Astrocyte (in vitro differentiated cells and primary cell): ENCODE results near the gene LOXHD1. TPM values are rescaled to one million over a fixed set of nuclear protein-coding genes. Genes with fewer than 3 reads are reported as not detected.
A peak's percentile ranks its signal among the peaks of the same experiment; 100 is the strongest.

ENCODE experiments used
- DNase-seq: peaks from one replicate; pipeline ENCODE4 v3.0.0-alpha.2; 2010; ENCODE audit warnings: low read depth
- FAIRE-seq: peaks from 2 replicates; lab custom pipeline; 2011; peaks lifted over from hg19 to GRCh38; lab: Jason Lieb, UNC
- H2AFZ ChIP-seq: 2 replicates; pipeline ENCODE4 v1.6.0; 2012; ENCODE audit warnings: low read depth, low read length, inconsistent platforms
- H3K27ac ChIP-seq: 2 replicates; pipeline ENCODE4 v1.5.1; 2011; ENCODE audit warnings: low read depth, low read length, inconsistent platforms
- H3K27me3 ChIP-seq: 2 replicates; pipeline ENCODE4 v1.6.0; 2011; ENCODE audit warnings: low read length, inconsistent platforms; ENCODE audit not compliant: insufficient read depth
- H3K36me3 ChIP-seq: 2 replicates; pipeline ENCODE4 v1.5.1; 2011; ENCODE audit warnings: low read length, inconsistent platforms; ENCODE audit not compliant: insufficient read depth
- H3K4me1 ChIP-seq: 2 replicates; pipeline ENCODE4 v1.5.1; 2011; ENCODE audit warnings: low read length, inconsistent platforms; ENCODE audit not compliant: insufficient read depth
- H3K4me2 ChIP-seq: 2 replicates; pipeline ENCODE4 v1.6.0; 2012; ENCODE audit warnings: low read length, inconsistent platforms
- H3K4me3 ChIP-seq: 2 replicates; pipeline ENCODE4 v1.5.1; 2011; ENCODE audit warnings: low read depth, mild to moderate bottlenecking, low read length, inconsistent platforms; ENCODE audit not compliant: insufficient read depth
- H3K79me2 ChIP-seq: 2 replicates; pipeline ENCODE4 v1.6.0; 2012; ENCODE audit warnings: mild to moderate bottlenecking, low read length, inconsistent platforms; ENCODE audit not compliant: insufficient read depth
- H3K9ac ChIP-seq: 2 replicates; pipeline ENCODE4 v1.6.0; 2012; ENCODE audit warnings: mild to moderate bottlenecking, low read length, inconsistent platforms
- H3K9me3 ChIP-seq: 2 replicates; pipeline ENCODE4 v1.5.1; 2012; ENCODE audit warnings: low read depth, mild to moderate bottlenecking, low read length, inconsistent platforms; ENCODE audit not compliant: insufficient read depth
- H4K20me1 ChIP-seq: 2 replicates; pipeline ENCODE4 v1.6.0; 2012; ENCODE audit warnings: low read length, inconsistent platforms; ENCODE audit not compliant: insufficient read depth
- H3K27ac Mint-ChIP-seq: one replicate; pipeline ENCODE4 v1.8.0; 2021; ENCODE audit warnings: mild to moderate bottlenecking, mixed read lengths; ENCODE audit not compliant: unreplicated experiment
- H3K27me3 Mint-ChIP-seq: one replicate; pipeline ENCODE4 v1.8.0; 2021; ENCODE audit warnings: low read depth, mixed read lengths; ENCODE audit not compliant: unreplicated experiment
- H3K36me3 Mint-ChIP-seq: one replicate; pipeline ENCODE4 v1.8.0; 2021; ENCODE audit warnings: low read depth, mixed read lengths; ENCODE audit not compliant: unreplicated experiment
- H3K4me1 Mint-ChIP-seq: one replicate; pipeline ENCODE4 v1.8.0; 2021; ENCODE audit warnings: low read depth, mixed read lengths; ENCODE audit not compliant: unreplicated experiment
- H3K4me3 Mint-ChIP-seq: one replicate; pipeline ENCODE4 v1.8.0; 2021; ENCODE audit warnings: mild to moderate bottlenecking, moderate library complexity, mixed read lengths; ENCODE audit not compliant: unreplicated experiment
- H3K9me3 Mint-ChIP-seq: one replicate; pipeline ENCODE4 v1.8.0; 2021; ENCODE audit warnings: mild to moderate bottlenecking, mixed read lengths; ENCODE audit not compliant: unreplicated experiment
- EZH2 ChIP-seq: IDR thresholded peaks from 2 replicates; pipeline ENCODE4 v1.6.1; 2012; ENCODE audit warnings: mild to moderate bottlenecking, low read length, inconsistent platforms; ENCODE audit not compliant: insufficient read depth
- total RNA-seq: library from RNA; stranded (reverse); gene quantifications from 2 replicates; pipeline ENCODE4 v1.2.1, GENCODE V29; 2021
- TF ChIP-seq, protein P1 (sequence below): IDR thresholded peaks from 2 replicates; pipeline ENCODE4 v1.5.1; 2011; ENCODE audit warnings: low read depth, mild to moderate bottlenecking, inconsistent platforms, low read length, moderate library complexity; ENCODE audit not compliant: insufficient read depth

The LOXHD1 gene
- total RNA-seq, 1 donor from 2014 or later: not detected

DNA sequence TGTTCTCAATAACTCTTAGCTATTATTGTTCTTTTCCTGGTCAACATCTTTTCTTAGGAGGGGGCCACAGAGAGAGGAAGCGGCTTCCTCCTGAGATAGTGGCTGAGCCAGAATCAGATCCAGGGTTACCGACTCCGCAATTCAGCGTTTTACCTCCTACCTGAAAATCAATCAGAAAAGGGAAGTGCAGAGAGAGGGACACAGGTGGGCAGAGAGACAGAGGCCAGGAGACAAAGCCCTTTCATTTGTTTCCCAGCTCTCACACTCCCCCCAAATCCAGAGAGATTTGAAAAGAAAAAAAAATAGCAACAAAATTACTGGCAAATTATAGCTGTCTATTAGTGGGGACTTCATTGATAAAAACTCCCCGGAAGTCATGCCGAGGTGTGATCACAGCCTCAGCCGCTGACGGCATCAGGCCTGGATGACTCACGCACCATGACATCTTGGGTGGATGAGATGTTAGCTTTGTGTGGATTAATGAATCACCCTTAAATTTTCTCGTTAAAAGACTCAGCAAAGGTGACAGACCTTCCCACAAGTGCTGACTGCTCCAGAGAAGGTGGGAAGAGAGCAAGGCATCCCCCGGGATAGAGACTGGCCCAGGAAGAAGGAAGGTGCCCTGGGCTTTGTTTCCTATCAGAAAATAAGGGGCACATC lies 120.7 kb downstream of the LOXHD1 start:
- Histone ChIP-seq H3K4me2 (no peak overlapping the region), H4K20me1 (no peaks in the 10 kb centered on the region), H3K4me3 (no peak overlapping the region), H3K36me3 (no peaks in the 10 kb centered on the region), H3K9me3 (no peaks in the 10 kb centered on the region), H3K27ac (no peak overlapping the region), H3K4me1 (no peaks in the 10 kb centered on the region), H3K79me2 (no peaks in the 10 kb centered on the region), H3K9ac (no peak overlapping the region), H2AFZ (no peak overlapping the region), H3K27me3 (no peaks in the 10 kb centered on the region)
- FAIRE-seq (no peak), DNase-seq (peak; percentile 38)
- H3K36me3 Mint-ChIP-seq: no peaks in the 10 kb centered on the region
- TF ChIP-seq, protein P1, sequence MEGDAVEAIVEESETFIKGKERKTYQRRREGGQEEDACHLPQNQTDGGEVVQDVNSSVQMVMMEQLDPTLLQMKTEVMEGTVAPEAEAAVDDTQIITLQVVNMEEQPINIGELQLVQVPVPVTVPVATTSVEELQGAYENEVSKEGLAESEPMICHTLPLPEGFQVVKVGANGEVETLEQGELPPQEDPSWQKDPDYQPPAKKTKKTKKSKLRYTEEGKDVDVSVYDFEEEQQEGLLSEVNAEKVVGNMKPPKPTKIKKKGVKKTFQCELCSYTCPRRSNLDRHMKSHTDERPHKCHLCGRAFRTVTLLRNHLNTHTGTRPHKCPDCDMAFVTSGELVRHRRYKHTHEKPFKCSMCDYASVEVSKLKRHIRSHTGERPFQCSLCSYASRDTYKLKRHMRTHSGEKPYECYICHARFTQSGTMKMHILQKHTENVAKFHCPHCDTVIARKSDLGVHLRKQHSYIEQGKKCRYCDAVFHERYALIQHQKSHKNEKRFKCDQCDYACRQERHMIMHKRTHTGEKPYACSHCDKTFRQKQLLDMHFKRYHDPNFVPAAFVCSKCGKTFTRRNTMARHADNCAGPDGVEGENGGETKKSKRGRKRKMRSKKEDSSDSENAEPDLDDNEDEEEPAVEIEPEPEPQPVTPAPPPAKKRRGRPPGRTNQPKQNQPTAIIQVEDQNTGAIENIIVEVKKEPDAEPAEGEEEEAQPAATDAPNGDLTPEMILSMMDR: no peak
- TF ChIP-seq EZH2: no peak
- peaks cover 3% of the 10 kb centered on the region for H3K9me3 Mint-ChIP-seq
- H3K27me3 Mint-ChIP-seq: peaks cover 56% of the 10 kb centered on the region
- no peaks in the 10 kb centered on the region for H3K4me1 Mint-ChIP-seq
- H3K27ac Mint-ChIP-seq: no peak overlapping the region
- no peak overlapping the region for H3K4me3 Mint-ChIP-seq

DNA sequence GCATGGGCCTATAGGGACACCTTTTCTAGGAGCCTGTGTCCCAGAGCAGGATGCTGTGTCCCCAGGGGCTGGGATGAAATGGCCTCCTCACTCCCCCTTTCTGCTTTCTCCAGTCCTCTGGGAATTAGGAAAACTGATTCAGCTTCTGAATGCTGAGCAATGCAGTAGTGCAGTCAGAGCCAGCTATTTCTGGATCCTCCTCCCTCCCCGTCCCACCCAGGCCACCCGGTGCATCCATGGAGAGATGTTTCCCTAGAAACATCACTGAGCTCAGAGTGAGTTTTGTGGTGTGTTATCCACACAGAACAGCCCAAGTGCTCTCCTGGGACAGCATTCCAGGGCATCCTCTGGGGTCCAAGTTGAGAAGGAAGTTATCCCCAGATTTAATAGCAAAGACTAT lies 125.5 kb downstream of the LOXHD1 start:
- no peaks in the 10 kb centered on the region for H3K36me3 ChIP-seq
- no peaks in the 10 kb centered on the region for H4K20me1 ChIP-seq
- no peaks in the 10 kb centered on the region for H3K4me1 ChIP-seq
- H3K9me3 Mint-ChIP-seq: peaks cover 3% of the 10 kb centered on the region
- no peak overlapping the region for H3K4me3 ChIP-seq
- peaks cover 56% of the 10 kb centered on the region for H3K27me3 Mint-ChIP-seq
- no peak for DNase-seq
- FAIRE-seq: no peak
- no peaks in the 10 kb centered on the region for H3K9me3 ChIP-seq
- no peaks in the 10 kb centered on the region for H3K4me1 Mint-ChIP-seq
- no peaks in the 10 kb centered on the region for H3K27me3 ChIP-seq
- H3K36me3 Mint-ChIP-seq: no peaks in the 10 kb centered on the region
- no peaks in the 10 kb centered on the region for H3K79me2 ChIP-seq
- no peak overlapping the region for H3K27ac ChIP-seq
- no peak overlapping the region for H3K27ac Mint-ChIP-seq
- TF ChIP-seq, protein P1: no peak
- TF ChIP-seq EZH2: no peak
- no peak overlapping the region for H3K4me2 ChIP-seq
- H3K9ac ChIP-seq: no peak overlapping the region
- no peak overlapping the region for H3K4me3 Mint-ChIP-seq
- H2AFZ ChIP-seq: no peak overlapping the region

DNA sequence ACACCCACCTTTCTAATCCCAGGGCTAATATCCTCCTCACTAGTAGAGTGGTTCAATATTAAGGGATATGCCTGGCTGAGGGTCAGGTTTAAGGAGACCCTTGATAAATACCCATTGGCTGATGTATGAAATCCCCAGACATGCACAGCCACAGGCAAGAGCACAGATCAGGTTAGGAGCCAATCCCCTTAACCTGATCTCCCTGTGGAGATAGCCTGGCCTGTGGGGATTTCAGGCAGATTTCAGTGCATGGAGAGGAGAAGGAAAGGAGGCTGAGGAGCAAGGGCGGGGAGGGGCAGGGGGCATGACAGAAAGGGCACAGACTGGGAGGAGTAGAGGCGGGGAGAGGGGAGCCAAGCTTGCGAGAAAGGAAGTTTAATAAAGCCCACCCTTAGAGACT lies 129.0 kb downstream of the LOXHD1 start:
- H3K79me2 ChIP-seq: no peaks in the 10 kb centered on the region
- H3K4me3 ChIP-seq: no peak overlapping the region
- no peaks in the 10 kb centered on the region for H3K4me1 ChIP-seq
- Mint-ChIP-seq H3K4me3 (no peak overlapping the region), H3K9me3 (no peaks in the 10 kb centered on the region), H3K27me3 (peaks cover 49% of the 10 kb centered on the region), H3K4me1 (no peaks in the 10 kb centered on the region), H3K36me3 (no peaks in the 10 kb centered on the region), H3K27ac (no peak overlapping the region)
- no peak overlapping the region for H3K4me2 ChIP-seq
- H3K36me3 ChIP-seq: no peaks in the 10 kb centered on the region
- H3K9ac ChIP-seq: no peak overlapping the region
- H4K20me1 ChIP-seq: no peaks in the 10 kb centered on the region
- H3K27ac ChIP-seq: no peak overlapping the region
- no peaks in the 10 kb centered on the region for H3K9me3 ChIP-seq
- no peak for FAIRE-seq
- DNase-seq: no peak
- H3K27me3 ChIP-seq: no peaks in the 10 kb centered on the region
- no peak overlapping the region for H2AFZ ChIP-seq
- TF ChIP-seq, protein P1: no peak
- no peak for TF ChIP-seq EZH2
